A549 (cell line): Measurements from ENCODE around the gene ACTR6. TPM values are rescaled to one million over a fixed set of nuclear protein-coding genes. Genes with fewer than 3 reads are reported as not detected.

Experiments
- ATAC-seq, 2 experiments: fragments of 200-7000 bp in 1 of 2; fragments of >200 bp in 1 of 2; cut with Nextera tagmentation in 1 of 2; cut with Tn5 transposase in 1 of 2; 3 replicates each; pipeline versions ENCODE4 v1.8.0 to v1.9.1; 2018 to 2020; ENCODE audit warnings: mild to moderate bottlenecking in 1 of 2, moderate library complexity in 1 of 2
- CTCF ChIA-PET: fragments of 300-600 bp; sonication (Branson Sonifier 250); formaldehyde crosslinking; extraction: SDS; loops from one replicate; lab custom pipeline; 2021; ENCODE audit warnings: antibody characterized with exemption, inconsistent platforms; lab: Yijun Ruan, JAX
- POLR2A ChIA-PET: fragments of 350-600 bp; formaldehyde crosslinking; extraction: SDS; loops from one replicate; lab custom pipeline; 2021; ENCODE audit warnings: antibody characterized with exemption, inconsistent platforms; lab: Yijun Ruan, JAX
- DNase-seq, 2 experiments: peaks; one replicate each; pipeline versions ENCODE4 v3.0.0 to v3.0.0-alpha.2; 2011 to 2016; ENCODE audit warnings: low read depth in 1 of 2, low spot score in 1 of 2
- FAIRE-seq: peaks from 2 replicates; lab custom pipeline; 2011; peaks lifted over from hg19 to GRCh38; lab: Jason Lieb, UNC
- H3K27ac ChIP-seq, 2 experiments: fragments of >200 bp; sonication (Bioruptor Twin); formaldehyde crosslinking; 3 replicates each; pipeline ENCODE4 v1.5.1; 2016 to 2017
- H3K4me1 ChIP-seq: fragments of >200 bp; sonication (Bioruptor Twin); formaldehyde crosslinking; 3 replicates; pipeline ENCODE4 v1.6.1; 2016
- H3K4me2 ChIP-seq: fragments of >200 bp; sonication (Bioruptor Twin); formaldehyde crosslinking; 3 replicates; pipeline ENCODE4 v1.6.1; 2016
- H3K4me3 ChIP-seq: fragments of >200 bp; sonication (Bioruptor Twin); formaldehyde crosslinking; 3 replicates; pipeline ENCODE4 v1.5.1; 2016
- H3K9me3 ChIP-seq: fragments of >200 bp; sonication (Bioruptor Twin); formaldehyde crosslinking; 3 replicates; pipeline ENCODE4 v1.6.1; 2016
- BCL3 ChIP-seq: fragments of >200 bp; sonication (Bioruptor Twin); formaldehyde crosslinking; IDR thresholded peaks from 3 replicates; pipeline ENCODE4 v1.6.1; 2016
- CEBPB ChIP-seq, 2 experiments: fragments of >200 bp in 1 of 2; sonication (Bioruptor Twin) in 1 of 2; formaldehyde crosslinking in 1 of 2; IDR thresholded peaks; 2 replicates each; pipeline ENCODE4 v1.6.1; 2012 to 2016
- CHD2 ChIP-seq: fragments of 150-350 bp; IDR thresholded peaks from 2 replicates; pipeline ENCODE4 v1.6.1; 2014; ENCODE audit warnings: low read length; ENCODE audit not compliant: partially characterized antibody
- ELK1 ChIP-seq: fragments of 150-350 bp; IDR thresholded peaks from 2 replicates; pipeline ENCODE4 v1.6.1; 2014; ENCODE audit warnings: low read depth, mild to moderate bottlenecking, low read length
- FOSB ChIP-seq: fragments of 250-450 bp; sonication (Bioruptor Pico); IDR thresholded peaks from 2 replicates; pipeline ENCODE4 v1.5.0; 2020; ENCODE audit warnings: mild to moderate bottlenecking, moderate library complexity
- FOSL2 ChIP-seq, 2 experiments: fragments of 450-650 bp in 1 of 2; fragments of >200 bp in 1 of 2; sonication (Bioruptor Twin) in 1 of 2; formaldehyde crosslinking; IDR thresholded peaks; 2 replicates each; pipeline versions ENCODE4 v1.5.0 to v1.6.1; 2016 to 2020; ENCODE audit warnings: mild to moderate bottlenecking in 1 of 2, moderate library complexity in 1 of 2
- GATA3 ChIP-seq: IDR thresholded peaks from 2 replicates; pipeline ENCODE4 v1.6.1; 2012; ENCODE audit warnings: borderline replicate concordance
- HDAC2 ChIP-seq: fragments of 200-600 bp; sonication (generic); IDR thresholded peaks from 2 replicates; pipeline ENCODE4 v1.6.1; 2016
- HOXB5 ChIP-seq: fragments of 250-450 bp; sonication (Bioruptor Pico); IDR thresholded peaks from 2 replicates; pipeline ENCODE4 v1.5.0; 2020; ENCODE audit warnings: mild to moderate bottlenecking, moderate library complexity
- JUN ChIP-seq, 2 experiments: fragments of >200 bp; sonication (Bioruptor Twin); formaldehyde crosslinking; IDR thresholded peaks; 2 replicates in 1 of 2; 3 replicates in 1 of 2; pipeline ENCODE4 v1.6.1; 2016 to 2017
- JUNB ChIP-seq: fragments of >200 bp; sonication (Bioruptor Twin); formaldehyde crosslinking; IDR thresholded peaks from 2 replicates; pipeline ENCODE4 v1.6.1; 2016
- NFE2L2 ChIP-seq: fragments of 150-350 bp; conservative IDR thresholded peaks from 2 replicates; pipeline ENCODE4 v1.6.1; 2014; ENCODE audit warnings: low read length
- PHF8 ChIP-seq: fragments of 200-600 bp; sonication (generic); IDR thresholded peaks from 2 replicates; pipeline ENCODE4 v1.6.1; 2016; ENCODE audit warnings: low read depth, mild to moderate bottlenecking, antibody characterized with exemption, moderate library complexity, borderline replicate concordance
- POLR2A ChIP-seq: IDR thresholded peaks from 2 replicates; pipeline ENCODE4 v1.6.1; 2012; ENCODE audit warnings: mild to moderate bottlenecking, low read length
- POLR2AphosphoS2 ChIP-seq: conservative IDR thresholded peaks from 2 replicates; pipeline ENCODE4 v1.6.1; 2012; ENCODE audit warnings: low read length, improper control_type of control experiment, inconsistent platforms
- TFCP2L1 ChIP-seq: fragments of 250-450 bp; sonication (Bioruptor Pico); IDR thresholded peaks from 2 replicates; pipeline ENCODE4 v1.5.0; 2021; ENCODE audit warnings: mild to moderate bottlenecking
- TP53 ChIP-seq: fragments of 250-450 bp; sonication (Bioruptor Pico); IDR thresholded peaks from 2 replicates; pipeline ENCODE4 v1.5.0; 2021; ENCODE audit warnings: mild to moderate bottlenecking, moderate library complexity
- USF2 ChIP-seq: fragments of 450-650 bp; IDR thresholded peaks from 2 replicates; pipeline ENCODE4 v1.6.1; 2014; ENCODE audit warnings: antibody characterized with exemption
- WGBS: methylation state at CpG from one replicate; pipeline ENCODE4 v1.1.6; 2017; ENCODE audit errors: missing lambda C conversion rate; 5-methylcytosine and 5-hydroxymethylcytosine counted together
- polyA plus RNA-seq, 4 experiments: library from polyadenylated mRNA; depleted of rRNA in 3 of 4; stranded (reverse); fragments of >200 nt; fragmentation: RNase III in 1 of 4; extraction: RNeasy Plus Mini Kit Qiagen cat#74134 plus additional on column Dnase treatment in 1 of 4; gene quantifications; 2 replicates in 3 of 4; 3 replicates in 1 of 4; pipeline ENCODE4 v1.2.3, GENCODE V29; 2011 to 2017

The ACTR6 gene
- polyA plus RNA-seq, 2 of the 4 experiments (the other 2 are of a cell fraction): 37.0 to 50.1 TPM

GRCh38 chr12:100265732-100266584 lies 65.3 kb downstream of the ACTR6 start:
- peak; percentile 2 to 7; a peak in 4 of 6 replicates for ATAC-seq
- Histone ChIP-seq H3K4me2 (peak overlapping the region; percentile 68), H3K27ac (peak overlapping the region; percentile 85 to 97), H3K4me1 (peaks cover 17% of the 10 kb centered on the region; the same call in 2 of the 3 replicates), H3K4me3 (peak overlapping the region; percentile 86), H3K9me3 (no peaks in the 10 kb centered on the region)
- TF ChIP-seq NFE2L2: no peak
- TF ChIP-seq JUN (IDR thresholded peaks at IDR 0.05): no peak
- no peak for TF ChIP-seq CHD2
- TF ChIP-seq HDAC2: no peak
- no peak for TF ChIP-seq TFCP2L1 (CRISPR knock-in tag)
- TF ChIP-seq FOSB (CRISPR knock-in tag): no peak
- no peak for TF ChIP-seq CEBPB (IDR thresholded peaks at IDR 0.05)
- WGBS: 68% methylated on average over 11 of the region's 11 CpGs
- ChIA-PET POLR2A (interaction anchor here (0.9 to 1.1 kb wide), 4 partner anchors 11 to 65 kb away, joined by 3 to 9 read pairs (median 4); partner anchors contain the start of gene ACTR6), CTCF (interaction anchor here (1.1 to 1.7 kb wide), 3 partner anchors 26 to 31 kb away, joined by 3 to 5 read pairs (median 3); no protein-coding TSS in a partner anchor)
- peak in 1 of 2 experiments; percentile 12 for DNase-seq
- FAIRE-seq: no peak

GRCh38 chr12:100266585-100266834 lies 65.9 kb downstream of the ACTR6 start:
- no peak for FAIRE-seq
- WGBS: 7% methylated on average over 6 of the region's 6 CpGs
- peak overlapping the region; percentile 85 to 97 for H3K27ac ChIP-seq

GRCh38 chr12:100266835-100267602 lies 66.4 kb downstream of the ACTR6 start, which contains the start of the genes DEPDC4 and SCYL2:
TSS of gene DEPDC4 (minus strand) at chr12:100267079. CDS start at chr12:100267076, 3 bp downstream.
TSS of gene SCYL2 (plus strand) at chr12:100267177. CDS start at chr12:100282971, 15,794 bp downstream.
- CTCF ChIA-PET: interaction anchor here (0.8 to 1.7 kb wide), 4 partner anchors 18 to 289 kb away, joined by 3 to 5 read pairs (median 4); no protein-coding TSS in a partner anchor
- no peak for FAIRE-seq

More at GRCh38 chr12:100266585-100266834, 65.9 kb downstream of the ACTR6 start:
- DNase-seq (peak in 1 of 2 experiments; percentile 89), ATAC-seq (peak; percentile 89 to 93)
- POLR2A ChIA-PET: interaction anchor here (0.9 to 1.1 kb wide), 4 partner anchors 10 to 66 kb away, joined by 3 to 9 read pairs (median 4); partner anchors contain the start of gene ACTR6
- Histone ChIP-seq H3K4me2 (peak overlapping the region; percentile 68), H3K4me3 (peak overlapping the region; percentile 86), H3K4me1 (peaks cover 17% of the 10 kb centered on the region; the same call in 2 of the 3 replicates), H3K9me3 (no peaks in the 10 kb centered on the region)
- CTCF ChIA-PET: interaction anchor here (0.8 to 1.7 kb wide), 3 partner anchors 27 to 290 kb away, joined by 3 to 5 read pairs (median 4); no protein-coding TSS in a partner anchor
- TF ChIP-seq JUNB (no peak), BCL3 (0 out of 3 replicates have a peak, but pooled peaks have one; percentile 3)

More at GRCh38 chr12:100266835-100267602, 66.4 kb downstream of the ACTR6 start, which contains the start of the genes DEPDC4 and SCYL2:
- peak within 1 kb of the TSS; percentile 86 for H3K4me3 ChIP-seq
- WGBS: under 1% methylated on average over 48 of the region's 62 CpGs
- DNase-seq (peak; percentile 84 to 98), ATAC-seq (peak; percentile 88 to 91)
- TF ChIP-seq PHF8 (peak; percentile 91; the same call in 1 of the 2 replicates), POLR2A (peak; percentile 46), USF2 (peak; percentile 54), FOSL2 (IDR thresholded peaks at IDR 0.05) (no peak), FOSL2 (CRISPR knock-in tag; IDR thresholded peaks at IDR 0.05) (peak; percentile 56; the same call in 1 of the 2 replicates), POLR2AphosphoS2 (no peak), HOXB5 (no peak), ELK1 (no peak), CHD2 (peak; percentile 22), GATA3 (no peak), JUN (IDR thresholded peaks at IDR 0.05) (peak; percentile 39 to 42; a peak in 1 of 5 replicates), TP53 (CRISPR knock-in tag) (no peak)
- POLR2A ChIA-PET: interaction anchor here (0.9 to 1.1 kb wide), 4 partner anchors 9 to 66 kb away, joined by 3 to 9 read pairs (median 4); partner anchors contain the start of gene ACTR6
- peak within 1 kb of the TSS; percentile 91 for H3K4me2 ChIP-seq
- peak within 1 kb of the TSS; percentile 85 to 97 for H3K27ac ChIP-seq
- H3K4me1 ChIP-seq: peaks cover 17% of the 10 kb centered on the region; the same call in 2 of the 3 replicates
- H3K9me3 ChIP-seq: no peaks in the 10 kb centered on the region
